Adipose tissue (tissue), 3 donors: ENCODE results near the gene SLC30A2. TPM values are rescaled to one million over a fixed set of nuclear protein-coding genes. Genes with fewer than 3 reads are reported as not detected.

Experiments
- H3K27ac ChIP-seq: one replicate; pipeline ENCODE4 v1.5.1; 2013; ENCODE audit warnings: low read depth, low read length
- WGBS, 3 donors: extraction: QIAGEN DNeasy Blood & Tissue Kit; methylation state at CpG; one replicate each; pipeline ENCODE4 v1.1.7; 2013; 5-methylcytosine and 5-hydroxymethylcytosine counted together
- polyA plus RNA-seq, 3 donors: library from polyadenylated mRNA; stranded (reverse); fragments of 200-250 nt; gene quantifications; one replicate each; pipeline ENCODE4 v1.2.3, GENCODE V29; 2013
- donor health status: healthy with polysubstance abuse.
- donor health status: Bipolar disorder and iron deficiency.
- donor health status: healthy.

The SLC30A2 gene
- polyA plus RNA-seq, 3 donors = 0.07 to 99.7 TPM; not detected in 1

DNA sequence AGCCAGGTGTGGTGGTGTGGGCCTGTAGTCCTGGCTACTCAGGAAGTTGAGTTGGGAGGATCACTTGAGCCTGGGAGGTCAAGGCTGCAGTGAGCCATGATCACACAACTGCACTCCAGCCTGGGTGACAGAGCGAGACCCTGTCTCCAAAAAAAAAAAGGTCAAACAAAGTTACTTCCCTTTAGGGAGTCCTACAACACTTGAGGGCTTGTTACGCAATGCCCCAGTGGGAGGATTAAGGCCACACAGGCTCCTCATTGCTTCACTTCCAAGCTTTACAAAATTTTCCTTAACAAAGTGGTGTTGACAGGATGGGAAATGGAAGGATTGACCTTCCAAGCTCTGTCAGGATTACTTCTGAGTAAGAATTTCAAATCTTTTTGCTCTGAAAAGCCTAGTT, 30.6 kb downstream of the SLC30A2 start:
- H3K27ac ChIP-seq = no peak overlapping the region
- WGBS, 3 donors = 40 to 81% (median 50%) methylated on average over 2 of the region's 2 CpGs

DNA sequence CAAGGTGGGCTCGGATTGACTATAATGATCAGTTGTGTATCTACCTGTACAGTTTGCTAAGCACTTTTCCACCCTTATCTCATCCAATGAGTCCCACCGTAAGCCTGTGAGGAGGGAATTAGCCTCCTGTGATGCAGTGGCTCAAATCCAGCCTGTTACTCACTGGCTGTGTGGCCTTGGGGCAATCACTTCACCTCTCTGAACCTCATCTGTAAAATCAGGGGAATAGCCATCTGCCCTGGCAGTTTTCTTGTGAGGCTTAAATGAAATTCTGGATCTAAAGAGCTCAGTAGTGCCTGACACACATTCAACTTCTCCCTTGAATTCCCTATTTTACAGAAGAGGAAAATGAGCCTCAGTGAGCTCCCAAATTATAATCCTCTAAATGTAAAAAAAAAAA, 31.7 kb downstream of the SLC30A2 start:
- no peak overlapping the region for H3K27ac ChIP-seq
- 96 to 97% (median 96%) methylated on average over 2 of the region's 2 CpGs for WGBS, 3 donors

DNA sequence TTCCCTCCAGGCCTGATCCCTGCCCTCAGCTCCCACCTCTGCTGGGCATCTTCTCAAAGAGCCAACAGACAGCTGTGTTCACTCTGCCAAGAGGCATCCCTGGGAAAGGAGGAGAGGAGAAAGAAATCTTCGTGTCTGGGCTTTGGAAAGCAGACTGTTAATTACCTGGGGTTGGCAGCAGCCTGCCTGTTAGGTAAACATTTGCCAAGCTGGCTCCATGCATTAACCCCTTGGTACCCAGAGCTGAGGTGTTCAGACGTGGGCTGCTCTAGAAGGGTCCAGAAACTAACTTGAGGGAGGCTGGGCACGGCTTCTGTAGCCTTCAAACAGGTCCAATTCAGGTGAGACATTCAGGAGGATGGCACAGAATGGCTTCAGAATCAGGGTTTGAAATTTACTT, 33.1 kb downstream of the SLC30A2 start:
- 50 to 73% (median 72%) methylated on average over 3 of the region's 3 CpGs for WGBS, 3 donors
- no peak overlapping the region for H3K27ac ChIP-seq

DNA sequence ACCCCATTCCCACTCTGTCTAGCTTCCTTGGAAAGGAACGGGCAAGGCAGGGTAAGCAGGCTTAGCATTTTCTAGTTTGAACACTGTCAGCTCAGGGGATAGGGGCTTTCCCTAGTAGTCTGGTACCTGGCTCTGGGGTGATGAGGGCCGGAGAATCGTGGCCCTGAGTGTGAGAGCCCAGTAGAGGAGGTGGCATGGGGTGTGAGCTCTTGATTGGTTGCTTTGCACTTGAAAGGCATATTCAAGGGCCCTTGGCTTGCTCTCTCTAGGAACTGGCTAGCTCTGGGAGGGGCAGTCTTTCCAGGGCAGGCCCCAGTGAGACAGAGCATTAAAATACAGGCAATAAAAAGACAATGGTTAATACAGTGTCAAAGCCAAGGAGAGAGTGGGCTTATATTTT, 35.1 kb downstream of the SLC30A2 start:
- WGBS, 3 donors = 86 to 88% (median 88%) methylated on average over 3 of the region's 3 CpGs
- no peak overlapping the region for H3K27ac ChIP-seq

DNA sequence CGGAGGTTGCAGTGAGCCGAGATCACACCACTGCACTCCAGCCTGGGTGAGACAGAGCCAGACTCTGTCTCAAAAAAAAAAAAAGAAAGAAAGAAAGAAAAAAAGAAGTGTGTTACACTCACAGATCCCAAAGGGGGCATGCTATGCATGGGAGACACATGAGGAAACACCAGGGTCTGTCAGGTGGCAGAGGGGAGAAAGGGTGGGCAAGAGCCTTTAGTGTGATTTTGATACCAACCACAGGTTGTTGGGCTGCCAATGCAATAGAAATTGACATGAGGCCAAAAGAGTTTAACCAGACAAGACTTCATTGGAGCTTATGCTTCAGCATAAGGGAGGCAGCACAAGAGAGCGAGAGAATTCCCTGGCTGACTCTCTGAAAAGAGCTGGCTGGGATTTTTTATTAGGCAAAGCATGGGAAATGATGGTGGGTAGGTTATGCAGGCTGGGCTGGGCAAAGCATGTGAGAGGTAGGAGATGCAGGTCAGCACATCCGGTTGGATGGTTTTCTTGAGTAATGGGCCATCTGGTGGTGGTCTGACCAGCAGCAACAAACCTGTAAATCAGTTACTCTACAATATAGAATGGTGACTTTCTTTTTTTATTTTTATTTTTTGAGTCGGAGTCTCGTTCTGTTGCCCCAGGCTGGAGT, 36.0 kb downstream of the SLC30A2 start:
- H3K27ac ChIP-seq = no peak overlapping the region
- 66 to 74% (median 72%) methylated on average over 6 of the region's 6 CpGs for WGBS, 3 donors

DNA sequence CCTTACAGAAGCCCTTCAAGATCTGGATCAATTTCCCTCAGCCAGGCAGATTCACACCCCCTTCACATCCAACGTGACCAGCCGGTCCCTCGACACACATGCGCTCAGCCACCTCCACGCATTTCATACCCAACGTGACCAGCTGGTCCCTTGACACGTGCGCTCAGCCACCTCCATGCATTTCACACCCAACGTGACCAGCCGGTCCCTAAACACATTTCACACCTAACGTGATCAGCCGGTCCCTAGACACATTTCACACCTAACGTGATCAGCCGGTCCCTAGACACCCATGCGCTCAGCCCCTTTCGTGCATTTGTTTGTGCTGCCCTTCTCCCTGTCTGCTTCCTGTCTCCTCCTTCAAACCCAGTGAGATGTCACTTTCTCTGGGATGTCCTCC, 39.2 kb downstream of the SLC30A2 start:
- no peak overlapping the region for H3K27ac ChIP-seq
- 92 to 94% (median 94%) methylated on average over 16 of the region's 16 CpGs for WGBS, 3 donors

DNA sequence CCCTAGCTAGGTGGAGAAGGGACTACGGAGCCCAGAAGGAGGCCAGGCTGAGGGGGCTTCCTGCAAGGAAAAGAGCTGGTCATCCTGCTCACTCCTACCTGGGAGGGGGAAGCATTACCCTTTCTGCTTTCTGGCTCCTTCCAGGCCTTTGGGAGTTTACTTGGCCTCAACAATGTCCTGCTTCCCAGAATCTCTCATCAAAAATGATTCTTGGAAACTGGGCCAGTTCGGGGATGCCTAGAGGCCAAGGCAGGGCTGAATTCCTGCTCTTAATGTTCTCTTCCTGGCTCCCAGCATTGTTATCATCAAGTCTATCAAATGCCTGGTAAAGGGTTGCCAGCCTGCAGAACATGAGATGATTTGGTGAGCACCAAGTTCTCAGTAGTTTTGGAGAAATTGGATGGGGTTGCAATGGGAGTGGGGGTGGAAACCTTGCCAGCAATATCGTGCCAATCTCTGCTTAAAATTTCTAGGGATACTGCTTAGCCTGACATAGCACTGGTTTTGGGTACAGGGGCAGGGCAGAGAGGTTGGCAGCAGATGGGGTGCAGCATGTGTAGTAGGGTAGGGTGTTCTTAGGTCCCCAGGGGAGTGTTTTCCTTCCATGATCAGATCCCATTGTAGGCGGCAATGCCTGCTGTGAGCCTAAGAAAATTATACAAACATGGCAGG, 40.3 kb downstream of the SLC30A2 start:
- H3K27ac ChIP-seq = no peak overlapping the region
- whole genome bisulfite sequencing, 3 donors = 52 to 68% (median 60%) methylated on average over 4 of the region's 4 CpGs

DNA sequence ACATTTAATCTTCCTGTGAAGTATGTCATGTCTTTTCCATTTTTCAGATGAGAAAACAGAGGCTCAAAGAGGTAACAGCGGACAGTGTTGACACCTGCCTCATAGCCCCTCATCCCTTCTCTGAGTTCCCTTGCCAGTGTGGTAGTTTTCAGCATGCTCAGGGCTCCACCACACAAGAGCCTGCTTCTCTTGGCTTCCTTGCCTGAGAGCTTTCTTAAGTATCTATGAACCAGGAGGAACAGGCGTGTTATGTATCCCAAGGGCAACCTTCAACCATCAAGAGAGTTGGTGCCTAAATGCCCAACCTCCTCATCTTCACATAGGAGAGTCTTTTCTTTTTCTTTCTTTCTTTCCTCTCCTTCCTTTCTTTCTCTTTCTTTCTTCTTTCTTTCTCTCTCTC, 42.2 kb downstream of the SLC30A2 start:
- 82 to 83% (median 82%) methylated on average over 2 of the region's 2 CpGs for WGBS, 3 donors
- no peak overlapping the region for H3K27ac ChIP-seq

DNA sequence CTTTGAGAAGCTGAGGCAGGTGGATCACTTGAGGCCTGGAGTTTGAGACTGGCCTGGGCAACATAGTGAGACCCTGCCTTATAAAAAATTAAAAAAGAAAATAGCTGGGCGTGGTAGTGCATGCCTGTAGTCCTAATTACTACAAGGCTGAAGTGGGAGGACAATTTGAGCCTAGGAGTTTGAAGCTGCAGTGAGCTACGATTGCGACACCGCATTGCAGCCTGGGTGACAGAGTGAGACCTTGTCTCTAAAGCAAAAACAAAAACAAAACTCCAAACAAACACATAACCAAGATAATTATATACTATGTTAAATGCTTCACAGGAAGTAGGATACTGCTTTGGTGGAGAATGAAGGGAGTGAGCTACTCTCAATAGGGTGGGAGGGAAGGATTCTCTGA, 42.7 kb downstream of the SLC30A2 start:
- WGBS, 3 donors = 81 to 98% (median 84%) methylated on average over 4 of the region's 4 CpGs
- no peak overlapping the region for H3K27ac ChIP-seq

DNA sequence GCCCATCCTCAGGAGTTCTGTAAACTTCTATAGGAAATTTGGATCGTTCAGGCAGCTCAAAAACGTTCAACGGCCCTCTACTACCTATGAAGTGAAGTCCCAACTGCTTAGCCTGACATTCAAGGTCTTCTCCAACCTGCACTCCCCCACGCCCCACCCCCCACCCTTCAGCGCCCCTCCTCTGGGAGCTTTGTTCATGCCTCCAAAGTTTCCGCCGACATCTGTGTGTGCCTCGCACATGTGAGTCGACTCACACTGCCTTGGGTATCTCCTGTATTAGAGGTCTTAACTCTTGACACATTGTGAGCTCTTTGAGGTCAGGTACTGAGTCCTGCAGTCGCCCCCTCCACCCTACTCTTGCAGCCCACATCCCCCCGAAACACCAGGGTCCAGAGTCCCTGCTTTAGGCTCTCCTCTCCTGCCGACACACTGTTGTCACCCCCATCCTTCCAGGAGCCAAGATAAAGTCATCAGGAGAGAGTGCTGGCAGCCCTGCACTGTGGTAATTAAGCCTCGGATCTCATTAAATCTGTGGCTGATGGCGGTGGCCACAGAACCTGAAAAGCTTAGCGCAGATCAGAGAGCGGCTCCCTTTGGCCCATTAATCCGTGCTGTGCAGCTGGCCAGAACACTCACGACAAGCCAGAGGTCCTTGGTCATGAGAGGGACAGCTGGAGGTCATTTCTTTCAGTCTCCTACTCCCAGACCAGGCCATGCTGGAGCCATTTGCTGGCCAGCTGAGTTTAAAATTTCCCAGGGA, 46.7 kb downstream of the SLC30A2 start:
- no peak overlapping the region for H3K27ac ChIP-seq
- WGBS, 3 donors = 79 to 85% (median 80%) methylated on average over 18 of the region's 18 CpGs

DNA sequence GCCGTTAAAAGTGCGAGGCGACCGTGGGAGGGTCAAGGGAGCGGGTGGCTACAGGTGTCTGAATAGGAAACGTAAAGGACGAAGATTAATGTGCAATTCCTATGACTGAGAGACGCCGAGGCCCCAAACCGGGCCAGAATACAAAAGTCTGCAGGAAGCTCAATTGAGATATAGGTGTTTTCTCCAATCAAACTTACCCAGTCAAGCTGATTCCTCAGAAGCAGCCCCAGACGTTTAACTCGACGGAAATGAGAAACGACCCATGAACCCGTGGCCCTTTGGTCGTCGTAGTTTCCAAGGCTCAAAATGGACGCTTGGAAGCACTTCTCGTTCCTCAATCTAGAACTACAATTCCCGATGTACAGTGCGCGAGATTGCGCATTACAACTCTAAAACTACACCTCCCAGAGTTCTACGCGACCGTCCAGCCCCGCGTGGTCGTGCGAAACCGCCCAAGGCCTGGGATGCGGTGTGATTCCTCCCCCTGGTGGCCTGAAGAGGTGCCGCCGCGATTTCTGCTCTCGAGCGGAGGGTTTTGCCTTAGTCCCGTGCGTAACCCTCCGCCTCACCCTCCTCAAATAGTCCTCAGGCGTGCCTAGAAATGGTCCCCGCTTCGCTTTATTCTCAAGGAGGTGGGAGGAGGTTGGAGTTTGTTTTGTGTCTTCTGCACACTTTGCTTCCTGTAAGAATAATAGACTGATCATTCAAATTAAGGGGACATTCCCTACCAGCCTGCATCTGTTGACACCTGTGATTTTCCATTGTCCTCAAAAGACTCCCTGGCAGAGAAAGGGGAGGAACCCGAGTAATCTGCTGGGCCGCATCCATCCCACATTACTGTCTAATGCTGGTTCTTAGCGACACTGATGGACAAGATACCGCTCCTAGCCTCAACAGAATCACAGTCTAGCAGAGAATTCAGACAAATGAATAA, 47.8 kb downstream of the SLC30A2 start, which contains the start of gene PAFAH2:
TSS of gene PAFAH2 (minus strand) at position 236 of the 934 bp plus-strand sequence. CDS start 7,247 bp downstream, outside the sequence.
- H3K27ac ChIP-seq = no peak within 1 kb of the TSS
- 1 to 2% (median 1%) methylated on average over 47 of the region's 47 CpGs for WGBS, 3 donors

DNA sequence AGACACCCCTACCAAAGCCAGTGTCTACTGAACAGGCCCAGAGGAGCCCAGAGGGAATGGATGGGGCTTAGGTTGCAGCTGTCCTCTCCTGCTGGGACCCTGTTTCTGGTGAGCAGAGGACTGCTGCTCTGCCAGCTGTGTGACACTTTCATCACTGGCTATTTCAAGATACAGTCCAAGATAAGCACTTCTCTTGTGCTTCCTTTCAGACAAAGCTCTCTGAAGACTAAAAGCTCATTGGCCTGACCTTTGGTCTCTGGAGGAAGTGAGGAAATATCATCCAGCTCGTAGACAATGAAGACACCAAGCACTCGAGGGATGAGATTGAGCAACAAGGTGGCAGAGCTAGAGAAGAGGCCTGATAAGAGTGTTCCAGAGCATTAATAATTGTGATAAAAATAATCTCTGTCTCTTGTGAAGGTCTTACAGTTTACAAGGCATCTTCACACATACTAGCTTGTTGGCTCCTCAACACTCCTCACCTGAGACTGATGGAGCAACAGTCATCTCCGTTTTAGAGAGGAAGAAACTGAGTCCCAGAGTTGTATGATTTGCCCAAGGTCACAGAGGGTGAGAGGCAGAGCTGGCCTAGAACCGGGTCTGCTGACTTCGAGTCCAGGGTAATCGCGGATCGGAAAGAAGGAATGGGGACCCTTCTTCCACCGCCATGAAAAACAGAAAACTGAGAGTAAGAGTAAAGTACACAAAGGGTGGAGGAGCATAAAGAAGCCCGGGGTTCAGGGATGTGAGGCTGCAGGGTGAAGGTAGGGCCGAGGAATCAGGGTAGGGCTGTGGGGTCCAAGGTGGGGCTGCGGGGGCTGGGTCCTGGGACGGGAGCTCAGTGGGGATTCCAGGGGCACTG, 48.7 kb downstream of the SLC30A2 start:
- no peak overlapping the region for H3K27ac ChIP-seq
- WGBS, 3 donors = 1 to 2% (median 1%) methylated on average over 13 of the region's 13 CpGs

DNA sequence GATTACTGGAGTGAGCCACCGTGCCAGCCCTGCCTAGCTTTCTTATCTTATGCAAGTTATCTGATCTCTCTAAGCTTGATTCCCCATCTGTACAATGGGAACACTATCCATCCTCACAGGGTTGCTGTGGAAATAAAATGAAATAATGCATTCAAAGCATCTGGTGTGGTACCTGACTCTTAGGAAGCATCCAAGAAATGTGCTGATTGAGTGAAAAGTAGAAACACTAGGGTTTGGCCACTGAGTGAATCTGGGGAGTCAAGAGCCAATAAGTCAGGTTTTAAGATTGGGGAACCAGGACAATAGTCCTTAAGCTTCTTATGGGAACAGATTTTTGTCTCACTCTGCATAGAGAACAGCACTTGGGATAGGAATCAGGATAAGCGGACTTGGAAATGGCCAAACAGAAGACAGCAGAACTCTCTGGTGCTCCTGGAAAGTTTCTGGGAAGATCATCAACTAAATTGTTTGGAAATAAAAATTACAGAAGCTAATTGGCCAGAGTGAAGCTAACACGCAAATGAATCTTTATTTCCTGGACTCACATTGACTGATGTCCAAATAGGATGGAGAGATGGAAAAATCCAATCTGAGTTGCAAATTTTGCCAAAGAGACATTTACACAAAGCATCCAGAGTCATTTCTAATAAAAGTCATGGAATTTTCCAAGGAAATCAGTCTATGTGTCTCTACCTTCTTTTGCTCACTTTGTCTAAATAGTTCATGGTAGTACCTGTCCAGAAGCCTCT, 51.3 kb downstream of the SLC30A2 start:
- 87 to 97% (median 92%) methylated on average over 3 of the region's 3 CpGs for WGBS, 3 donors
- H3K27ac ChIP-seq = no peak overlapping the region

DNA sequence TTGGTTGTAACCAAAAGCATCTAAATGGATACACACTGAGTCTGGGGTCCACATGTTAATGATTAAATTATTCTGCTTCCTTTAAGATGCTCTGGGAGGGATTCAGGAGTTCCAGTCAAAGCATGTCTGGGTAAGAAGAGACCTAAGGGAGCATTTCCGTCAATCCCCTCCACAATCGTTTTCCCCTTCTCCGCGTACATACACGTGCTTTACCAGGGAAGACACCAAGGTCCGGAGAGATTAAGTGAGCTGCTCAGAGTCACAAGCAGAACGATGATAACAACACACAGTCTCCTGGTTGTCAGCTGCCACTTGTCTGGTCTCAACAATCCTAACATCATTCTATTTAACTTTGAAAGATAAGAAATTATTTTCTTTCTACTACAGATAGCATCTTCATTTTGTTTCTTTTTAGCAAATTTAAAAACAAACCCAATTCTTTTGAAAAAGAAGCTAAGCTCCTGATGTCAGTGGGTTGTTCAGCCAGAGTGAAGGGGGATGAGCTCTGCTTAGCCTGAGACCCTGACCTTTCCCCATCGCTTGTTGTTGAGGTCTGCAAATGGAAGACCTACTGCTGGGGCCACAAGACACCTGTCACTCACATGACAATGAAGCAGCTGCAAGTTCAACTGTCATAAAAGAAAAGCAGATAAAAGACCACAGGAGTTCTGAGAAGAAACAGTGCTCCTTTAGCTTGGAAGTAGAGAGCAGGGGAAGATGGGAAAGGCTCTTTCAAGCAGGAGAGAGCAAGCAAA, 52.5 kb downstream of the SLC30A2 start:
- no peak overlapping the region for H3K27ac ChIP-seq
- WGBS, 3 donors = 89 to 91% (median 89%) methylated on average over 8 of the region's 8 CpGs

DNA sequence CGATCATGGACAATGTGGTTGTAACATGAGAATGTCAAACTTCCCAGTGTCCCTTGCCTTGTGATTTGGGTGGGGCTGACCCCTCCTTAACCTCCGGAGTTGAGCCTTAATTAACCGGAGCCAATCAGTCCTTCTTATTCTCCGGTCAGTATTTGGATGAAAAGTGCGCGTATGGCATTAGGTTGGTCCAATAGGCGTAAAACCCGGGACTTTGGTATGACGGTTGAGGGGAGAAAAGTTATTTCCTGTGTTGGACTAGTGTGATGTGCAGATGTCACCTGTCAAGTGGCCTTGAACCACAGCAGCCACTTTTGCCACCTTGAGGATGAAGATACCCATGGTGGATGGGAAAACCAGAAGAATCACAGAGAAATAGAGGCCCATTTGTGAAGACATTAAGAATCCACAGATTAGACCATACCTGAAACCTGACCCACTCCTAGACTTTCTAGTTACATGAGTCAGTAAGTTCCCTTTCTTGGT, 53.2 kb downstream of the SLC30A2 start:
- no peak overlapping the region for H3K27ac ChIP-seq
- whole genome bisulfite sequencing, 3 donors = 93% methylated on average over 9 of the region's 9 CpGs
